ENCODE results near the gene MCEMP1.

Gene MCEMP1

DNA sequence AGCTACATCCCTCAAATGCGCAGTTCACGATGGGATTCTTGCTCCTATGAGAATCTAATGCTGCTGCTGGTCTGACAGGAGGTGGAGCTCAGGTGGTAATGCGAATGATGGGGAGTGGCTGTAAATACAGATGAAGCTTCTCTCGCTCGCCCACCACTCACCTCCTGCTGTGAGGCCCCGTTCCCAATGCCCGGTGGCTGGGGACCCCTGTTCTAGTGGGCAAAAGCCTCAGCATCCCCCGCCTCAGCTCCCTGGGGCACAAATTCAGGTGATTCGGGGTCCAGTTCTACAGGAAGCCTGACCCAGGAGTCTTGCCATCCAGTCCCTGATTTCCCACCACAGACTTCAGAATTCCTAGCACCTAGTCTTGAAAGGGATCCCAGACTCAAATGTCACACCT lies 4.4 kb upstream of the MCEMP1 start:
- Histone ChIP-seq H3K27ac (no peak overlapping the region), H3K36me3 (replicated peaks) (no peaks in the 10 kb centered on the region), H3K27me3 (replicated peaks) (no peaks in the 10 kb centered on the region), H3K4me3 (ENCODE audit: low read depth, low read length) (no peak overlapping the region)
- in situ Hi-C loops (cut with HindIII; ENCODE audit: low pct_ligation_motif_present, low sequenced_read_pairs), result no loop called here
- no peak for DNase-seq
- TF ChIP-seq, protein P1, sequence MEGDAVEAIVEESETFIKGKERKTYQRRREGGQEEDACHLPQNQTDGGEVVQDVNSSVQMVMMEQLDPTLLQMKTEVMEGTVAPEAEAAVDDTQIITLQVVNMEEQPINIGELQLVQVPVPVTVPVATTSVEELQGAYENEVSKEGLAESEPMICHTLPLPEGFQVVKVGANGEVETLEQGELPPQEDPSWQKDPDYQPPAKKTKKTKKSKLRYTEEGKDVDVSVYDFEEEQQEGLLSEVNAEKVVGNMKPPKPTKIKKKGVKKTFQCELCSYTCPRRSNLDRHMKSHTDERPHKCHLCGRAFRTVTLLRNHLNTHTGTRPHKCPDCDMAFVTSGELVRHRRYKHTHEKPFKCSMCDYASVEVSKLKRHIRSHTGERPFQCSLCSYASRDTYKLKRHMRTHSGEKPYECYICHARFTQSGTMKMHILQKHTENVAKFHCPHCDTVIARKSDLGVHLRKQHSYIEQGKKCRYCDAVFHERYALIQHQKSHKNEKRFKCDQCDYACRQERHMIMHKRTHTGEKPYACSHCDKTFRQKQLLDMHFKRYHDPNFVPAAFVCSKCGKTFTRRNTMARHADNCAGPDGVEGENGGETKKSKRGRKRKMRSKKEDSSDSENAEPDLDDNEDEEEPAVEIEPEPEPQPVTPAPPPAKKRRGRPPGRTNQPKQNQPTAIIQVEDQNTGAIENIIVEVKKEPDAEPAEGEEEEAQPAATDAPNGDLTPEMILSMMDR (IDR thresholded peaks at IDR 0.05; ENCODE audit: low read depth, low read length, missing control alignments), result no peak

DNA sequence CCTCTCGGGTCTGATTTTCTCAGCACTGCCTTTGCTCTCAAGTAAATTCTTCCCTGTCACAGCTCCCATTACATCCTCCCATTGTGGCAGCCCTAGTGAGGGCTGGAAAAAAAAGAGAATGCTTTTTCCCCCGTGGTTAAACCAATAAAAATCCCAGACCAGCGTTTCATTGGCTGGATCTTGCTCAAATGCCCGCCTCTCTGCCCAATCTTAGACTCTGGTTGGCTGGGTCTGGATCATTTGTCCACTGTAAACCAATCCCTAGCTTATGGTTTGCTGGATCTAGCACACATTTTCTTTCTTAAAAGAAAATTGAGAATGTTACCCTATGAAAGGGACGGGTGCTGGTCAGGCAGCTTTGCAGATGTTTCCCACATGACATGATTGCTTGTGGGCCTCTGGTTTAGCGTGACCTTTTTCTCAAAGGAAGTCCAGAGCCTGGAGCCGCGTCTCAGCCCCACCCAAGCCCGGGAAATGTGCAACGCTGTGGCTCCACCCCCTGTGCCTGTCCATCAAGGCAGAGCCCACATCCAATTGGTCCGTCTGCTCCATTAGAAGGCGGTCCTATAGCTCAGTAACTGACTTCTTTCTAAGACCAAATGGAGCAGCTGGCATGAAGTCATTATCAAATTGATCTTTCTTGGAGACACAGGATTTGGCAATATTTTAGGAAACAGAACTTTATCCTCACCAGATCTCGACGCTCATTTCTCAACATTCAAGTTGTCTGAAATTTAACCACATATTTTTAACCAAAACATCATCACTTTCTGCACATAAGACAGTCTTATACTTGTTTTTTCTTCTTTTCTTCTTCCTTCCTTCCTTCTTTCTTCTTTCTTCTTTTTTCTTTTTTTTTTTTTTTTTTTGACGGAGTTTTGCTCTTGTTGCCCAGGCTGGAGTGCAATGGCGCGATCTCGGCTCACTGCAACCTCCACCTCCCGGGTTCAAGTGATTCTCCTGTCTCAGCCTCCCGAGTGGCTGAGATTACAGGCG lies 2.6 kb upstream of the MCEMP1 start:
- H3K4me3 ChIP-seq (ENCODE audit: low read depth, low read length), result no peak overlapping the region
- in situ Hi-C loops (cut with HindIII; ENCODE audit: low pct_ligation_motif_present, low sequenced_read_pairs), result no loop called here
- no peaks in the 10 kb centered on the region for H3K36me3 ChIP-seq (replicated peaks)
- no peak overlapping the region for H3K27ac ChIP-seq
- TF ChIP-seq, protein P1 (IDR thresholded peaks at IDR 0.05; ENCODE audit: low read depth, low read length, missing control alignments), result no peak
- no peaks in the 10 kb centered on the region for H3K27me3 ChIP-seq (replicated peaks)
- DNase-seq, result peak; percentile 50

DNA sequence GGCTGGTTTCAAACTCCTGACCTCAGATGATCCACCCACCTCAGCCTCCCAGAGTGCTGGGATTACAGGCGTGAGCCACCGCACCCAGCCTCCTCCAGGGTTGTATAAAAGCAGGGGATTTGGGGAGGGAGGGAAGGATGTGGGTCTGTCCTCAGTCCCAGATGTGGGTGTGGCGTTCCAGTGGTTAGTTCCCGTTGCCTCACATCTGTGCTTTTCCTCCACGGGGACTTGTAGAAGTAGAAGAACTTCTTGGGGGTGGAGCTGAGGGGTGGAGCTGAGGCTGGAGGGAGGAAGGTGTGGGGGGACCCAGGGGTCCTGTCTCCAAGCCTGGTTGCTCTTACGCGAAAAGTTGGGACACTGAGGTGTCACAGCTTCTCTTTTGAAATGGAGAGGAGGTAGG lies 514 bp upstream of the MCEMP1 start:
- Histone ChIP-seq H3K36me3 (replicated peaks) (no peaks in the 10 kb centered on the region), H3K27ac (no peak overlapping the region), H3K4me3 (ENCODE audit: low read depth, low read length) (no peak overlapping the region), H3K27me3 (replicated peaks) (no peaks in the 10 kb centered on the region)
- TF ChIP-seq, protein P1 (IDR thresholded peaks at IDR 0.05; ENCODE audit: low read depth, low read length, missing control alignments), result no peak
- in situ Hi-C loops (cut with HindIII; ENCODE audit: low pct_ligation_motif_present, low sequenced_read_pairs), result no loop called here
- no peak for DNase-seq

DNA sequence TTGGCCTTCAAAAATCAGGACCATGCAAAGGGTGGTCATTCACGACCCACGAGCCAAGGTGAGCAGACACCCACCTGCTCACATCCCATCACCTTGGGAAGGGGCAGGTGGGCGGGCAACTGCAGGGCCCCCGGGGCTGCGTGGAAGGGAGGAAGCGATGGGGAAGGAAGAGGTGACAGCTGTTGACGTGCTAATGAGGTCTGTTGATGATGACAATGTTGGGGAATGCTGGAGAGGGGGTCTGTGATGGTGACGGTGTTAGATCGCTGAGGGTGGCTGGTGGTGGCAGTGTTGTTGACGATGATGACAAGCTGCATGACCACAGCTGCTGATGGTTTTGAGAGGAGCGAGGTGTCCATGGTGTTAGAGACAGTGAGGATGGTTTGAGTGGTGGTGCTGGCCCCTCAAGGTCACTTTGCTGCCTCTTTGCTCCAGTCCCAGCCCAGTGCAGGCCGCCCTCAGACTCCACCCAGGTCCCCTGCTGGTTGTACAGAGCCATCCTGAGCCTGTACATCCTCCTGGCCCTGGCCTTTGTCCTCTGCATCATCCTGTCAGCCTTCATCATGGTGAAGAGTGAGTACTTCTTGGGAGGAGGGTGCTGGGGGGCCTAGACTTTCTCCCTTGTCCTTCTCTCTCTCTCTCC lies 900 bp downstream of the MCEMP1 start:
- in situ Hi-C loops (cut with HindIII; ENCODE audit: low pct_ligation_motif_present, low sequenced_read_pairs), result no loop called here
- no peak overlapping the region for H3K27ac ChIP-seq
- DNase-seq, result no peak

DNA sequence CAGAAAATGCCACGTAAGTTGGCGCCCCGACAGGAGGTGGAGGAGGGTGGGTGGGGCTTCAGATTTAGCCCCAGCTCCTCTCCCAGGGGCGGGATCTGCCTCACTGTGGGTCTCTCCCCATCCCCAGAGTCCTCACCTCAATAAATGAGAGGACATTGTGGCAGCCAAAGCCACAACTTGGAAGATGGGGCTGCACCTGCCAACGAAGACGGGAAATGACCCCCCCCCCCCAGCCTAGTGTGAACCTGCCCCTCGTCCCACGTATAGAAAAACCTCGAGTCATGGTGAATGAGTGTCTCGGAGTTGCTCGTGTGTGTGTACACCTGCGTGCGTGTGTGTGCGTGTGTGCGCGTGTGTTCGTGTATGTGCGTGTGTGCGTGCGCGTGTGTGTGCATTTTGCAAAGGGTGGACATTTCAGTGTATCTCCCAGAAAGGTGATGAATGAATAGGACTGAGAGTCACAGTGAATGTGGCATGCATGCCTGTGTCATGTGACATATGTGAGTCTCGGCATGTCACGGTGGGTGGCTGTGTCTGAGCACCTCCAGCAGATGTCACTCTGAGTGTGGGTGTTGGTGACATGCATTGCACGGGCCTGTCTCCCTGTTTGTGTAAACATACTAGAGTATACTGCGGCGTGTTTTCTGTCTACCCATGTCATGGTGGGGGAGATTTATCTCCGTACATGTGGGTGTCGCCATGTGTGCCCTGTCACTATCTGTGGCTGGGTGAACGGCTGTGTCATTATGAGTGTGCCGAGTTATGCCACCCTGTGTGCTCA lies 2.3 kb downstream of the MCEMP1 start:
- no peak overlapping the region for H3K4me3 ChIP-seq (ENCODE audit: low read depth, low read length)
- no peak for DNase-seq
- H3K27ac ChIP-seq, result no peak overlapping the region
- in situ Hi-C loops (cut with HindIII; ENCODE audit: low pct_ligation_motif_present, low sequenced_read_pairs), result no loop called here
- peaks cover 19% of the 10 kb centered on the region for H3K36me3 ChIP-seq (replicated peaks)
- TF ChIP-seq, protein P1 (IDR thresholded peaks at IDR 0.05; ENCODE audit: low read depth, low read length, missing control alignments), result no peak
- H3K27me3 ChIP-seq (replicated peaks), result no peaks in the 10 kb centered on the region

More for the DNA sequence above, 900 bp downstream of the MCEMP1 start:
- no peak overlapping the region for H3K4me3 ChIP-seq (ENCODE audit: low read depth, low read length)
- peaks cover 6% of the 10 kb centered on the region for H3K36me3 ChIP-seq (replicated peaks)
- TF ChIP-seq, protein P1 (IDR thresholded peaks at IDR 0.05; ENCODE audit: low read depth, low read length, missing control alignments), result no peak
- no peaks in the 10 kb centered on the region for H3K27me3 ChIP-seq (replicated peaks)

All from brain microvascular endothelial cell (primary cell).